Measurements from ENCODE around the gene CCDC117.

Gene CCDC117

DNA sequence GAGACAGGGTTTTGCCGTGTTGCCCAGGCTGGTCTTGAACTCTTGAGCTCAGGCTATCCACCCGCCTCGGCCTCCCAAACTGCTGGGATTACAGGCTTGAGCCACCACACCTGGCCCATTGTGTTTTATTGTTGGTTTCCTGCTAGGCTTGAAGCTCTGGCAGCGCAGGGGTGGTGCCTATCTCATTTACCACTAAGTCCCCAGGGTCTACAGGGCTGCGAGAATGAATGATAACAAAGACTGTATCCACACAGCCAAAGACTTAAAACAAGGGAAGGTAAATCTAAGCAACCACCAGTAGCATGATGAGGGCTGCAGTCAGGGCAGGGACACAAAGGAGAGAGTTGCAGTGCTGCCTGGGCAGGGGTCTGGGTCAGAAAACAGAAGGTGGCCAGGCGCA, 65.1 kb downstream of the CCDC117 start:
- TF ChIP-seq, protein P1, sequence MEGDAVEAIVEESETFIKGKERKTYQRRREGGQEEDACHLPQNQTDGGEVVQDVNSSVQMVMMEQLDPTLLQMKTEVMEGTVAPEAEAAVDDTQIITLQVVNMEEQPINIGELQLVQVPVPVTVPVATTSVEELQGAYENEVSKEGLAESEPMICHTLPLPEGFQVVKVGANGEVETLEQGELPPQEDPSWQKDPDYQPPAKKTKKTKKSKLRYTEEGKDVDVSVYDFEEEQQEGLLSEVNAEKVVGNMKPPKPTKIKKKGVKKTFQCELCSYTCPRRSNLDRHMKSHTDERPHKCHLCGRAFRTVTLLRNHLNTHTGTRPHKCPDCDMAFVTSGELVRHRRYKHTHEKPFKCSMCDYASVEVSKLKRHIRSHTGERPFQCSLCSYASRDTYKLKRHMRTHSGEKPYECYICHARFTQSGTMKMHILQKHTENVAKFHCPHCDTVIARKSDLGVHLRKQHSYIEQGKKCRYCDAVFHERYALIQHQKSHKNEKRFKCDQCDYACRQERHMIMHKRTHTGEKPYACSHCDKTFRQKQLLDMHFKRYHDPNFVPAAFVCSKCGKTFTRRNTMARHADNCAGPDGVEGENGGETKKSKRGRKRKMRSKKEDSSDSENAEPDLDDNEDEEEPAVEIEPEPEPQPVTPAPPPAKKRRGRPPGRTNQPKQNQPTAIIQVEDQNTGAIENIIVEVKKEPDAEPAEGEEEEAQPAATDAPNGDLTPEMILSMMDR (IDR thresholded peaks at IDR 0.05): no peak
- TF ChIP-seq ZFX (IDR thresholded peaks at IDR 0.05; ENCODE audit: borderline replicate concordance): no peak
- no peak overlapping the region for H3K27ac ChIP-seq
